Ammon's horn (tissue), 1 donor: ENCODE results near the gene WWP2.

Experiments
- DNase-seq: peaks from one replicate; pipeline ENCODE4 v3.0.0-alpha.2; 2016; ENCODE audit warnings: low spot score

Gene WWP2

GRCh38 chr16:69859105-69859989, 97.2 kb downstream of the WWP2 start:
- DNase-seq = peak; percentile 64

- no peak for DNase-seq
Measured at GRCh38 chr16:69860233-69861231, 98.4 kb downstream of the WWP2 start.

GRCh38 chr16:69861292-69862030, 99.3 kb downstream of the WWP2 start:
- peak; percentile 40 for DNase-seq

GRCh38 chr16:69863401-69864281, 101.5 kb downstream of the WWP2 start:
- DNase-seq = no peak

GRCh38 chr16:69865701-69866100, 103.6 kb downstream of the WWP2 start:
- no peak for DNase-seq

- DNase-seq = no peak
Measured at GRCh38 chr16:69867784-69868560, 105.8 kb downstream of the WWP2 start.

- no peak for DNase-seq
Measured at GRCh38 chr16:69870761-69871160, 108.6 kb downstream of the WWP2 start.

GRCh38 chr16:69871708-69872107, 109.6 kb downstream of the WWP2 start:
- no peak for DNase-seq

GRCh38 chr16:69872888-69873287, 110.8 kb downstream of the WWP2 start:
- no peak for DNase-seq

- no peak for DNase-seq
Measured at GRCh38 chr16:69873783-69874182, 111.7 kb downstream of the WWP2 start.

- DNase-seq = no peak
Measured at GRCh38 chr16:69874271-69874670, 112.1 kb downstream of the WWP2 start.

- peak; percentile 76 for DNase-seq
Measured at GRCh38 chr16:69880640-69881133, 118.6 kb downstream of the WWP2 start.

GRCh38 chr16:69881141-69881540, 119.0 kb downstream of the WWP2 start:
- DNase-seq = no peak

- no peak for DNase-seq
Measured at GRCh38 chr16:69883744-69884143, 121.6 kb downstream of the WWP2 start.

- DNase-seq = no peak
Measured at GRCh38 chr16:69885722-69886121, 123.6 kb downstream of the WWP2 start.

GRCh38 chr16:69886726-69887125, 124.6 kb downstream of the WWP2 start:
- no peak for DNase-seq

GRCh38 chr16:69888005-69888590, 126.0 kb downstream of the WWP2 start:
- DNase-seq = peak; percentile 36

GRCh38 chr16:69889295-69889964, 127.3 kb downstream of the WWP2 start:
- no peak for DNase-seq
